GM15510 (cell line): ENCODE results near the gene KDM4D.
A peak's percentile ranks its signal among the peaks of the same experiment; 100 is the strongest.

Experiments
- POLR2A ChIP-seq: IDR thresholded peaks from 3 replicates; pipeline ENCODE4 v1.6.1; 2011; ENCODE audit warnings: borderline replicate concordance; ENCODE audit not compliant: insufficient read length; ENCODE audit errors: extremely low read depth

Gene KDM4D

GRCh38 chr11:94973099-94973968 is at the start of gene KDM4D, which contains the start of gene CWC15:
Gene KDM4D (plus strand): TSS chr11:94973709. CDS start chr11:94997373, 23,664 bp downstream.
Gene CWC15 (minus strand): TSS chr11:94973556. CDS start chr11:94972185, 1,371 bp downstream.
- peak; percentile 84 for TF ChIP-seq POLR2A

GRCh38 chr11:94924171-94924572 is 49.3 kb upstream of the KDM4D start:
- no peak for TF ChIP-seq POLR2A

- no peak for TF ChIP-seq POLR2A
These were observed 48.9 kb upstream of the KDM4D start for GRCh38 chr11:94924612-94925011.

GRCh38 chr11:94925422-94926270 is 47.9 kb upstream of the KDM4D start:
- no peak for TF ChIP-seq POLR2A

GRCh38 chr11:94926271-94926625 is 47.3 kb upstream of the KDM4D start:
- no peak for TF ChIP-seq POLR2A

- TF ChIP-seq POLR2A = no peak
These were observed 46.7 kb upstream of the KDM4D start for GRCh38 chr11:94926698-94927237.

- TF ChIP-seq POLR2A = no peak
These were observed 45.2 kb upstream of the KDM4D start for GRCh38 chr11:94928117-94928990.

GRCh38 chr11:94932503-94932902 is 41.0 kb upstream of the KDM4D start:
- TF ChIP-seq POLR2A = no peak

- no peak for TF ChIP-seq POLR2A
These were observed 40.0 kb upstream of the KDM4D start for GRCh38 chr11:94933223-94934130.

- no peak for TF ChIP-seq POLR2A
These were observed 39.1 kb upstream of the KDM4D start for GRCh38 chr11:94934362-94934761.

- no peak for TF ChIP-seq POLR2A
These were observed 38.7 kb upstream of the KDM4D start for GRCh38 chr11:94934846-94935245.

GRCh38 chr11:94938095-94939055 is 35.1 kb upstream of the KDM4D start:
- TF ChIP-seq POLR2A = no peak

- no peak for TF ChIP-seq POLR2A
These were observed 34.2 kb upstream of the KDM4D start for GRCh38 chr11:94939346-94939745.

- no peak for TF ChIP-seq POLR2A
These were observed 32.4 kb upstream of the KDM4D start for GRCh38 chr11:94941131-94941530.
